Muscle layer of colon (tissue), 2 donors: ENCODE measurements around the gene TRIM39.

Source experiments
- H3K27ac ChIP-seq: one replicate; pipeline ENCODE4 v1.7.0; 2013; ENCODE audit warnings: low read depth, mild to moderate bottlenecking, low read length, moderate library complexity
- H3K27me3 ChIP-seq, 2 donors: one replicate each; pipeline ENCODE4 v1.7.0; 2013; ENCODE audit warnings: low read length in 2 of 2, mild to moderate bottlenecking in 2 of 2; ENCODE audit not compliant: insufficient read depth in 2 of 2, control insufficient read depth in 1 of 2
- H3K36me3 ChIP-seq: one replicate; pipeline ENCODE4 v1.7.0; 2013; ENCODE audit warnings: mild to moderate bottlenecking, low read length; ENCODE audit not compliant: insufficient read depth
- H3K4me1 ChIP-seq: one replicate; pipeline ENCODE4 v1.7.0; 2013; ENCODE audit warnings: mild to moderate bottlenecking, low read length; ENCODE audit not compliant: insufficient read depth
- H3K4me3 ChIP-seq, 2 donors: one replicate each; pipeline ENCODE4 v1.7.0; 2013; ENCODE audit warnings: low read length in 2 of 2, low read depth in 1 of 2, mild to moderate bottlenecking in 1 of 2, moderate library complexity in 1 of 2
- H3K9ac ChIP-seq: one replicate; pipeline ENCODE4 v1.7.0; 2013; ENCODE audit warnings: low read length
- H3K9me3 ChIP-seq: one replicate; pipeline ENCODE4 v1.7.0; 2013; ENCODE audit warnings: mild to moderate bottlenecking, low read length
- donor health status: abdominal sarcoma.
- donor health status: Adenocarcinoma of cecum.

Gene TRIM39

DNA sequence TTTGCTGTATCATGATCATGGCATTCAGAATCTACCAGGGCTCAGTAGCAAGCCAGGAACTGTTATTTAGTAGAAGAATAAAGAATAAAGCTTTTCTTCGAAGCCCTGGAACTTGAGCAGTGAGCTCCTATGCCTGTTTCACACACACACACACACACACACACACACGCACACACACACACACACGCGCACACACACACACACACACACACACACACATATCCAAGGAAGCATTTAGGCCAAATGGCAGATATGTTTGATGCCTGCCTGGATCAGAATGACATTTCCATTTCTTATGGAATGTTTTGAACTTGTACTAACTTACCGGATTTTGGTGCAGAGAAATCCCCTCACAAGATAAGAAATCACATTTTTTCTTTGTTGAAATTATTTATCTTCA, 53.7 kb downstream of the TRIM39 start:
- H3K4me3 ChIP-seq, result no peak overlapping the region
- no peaks in the 10 kb centered on the region for H3K36me3 ChIP-seq
- no peak overlapping the region for H3K27ac ChIP-seq
- peaks cover 0 to 5% of the 10 kb centered on the region in 2 donors for H3K27me3 ChIP-seq
- no peak overlapping the region for H3K9ac ChIP-seq
- no peaks in the 10 kb centered on the region for H3K4me1 ChIP-seq
- H3K9me3 ChIP-seq, result no peaks in the 10 kb centered on the region

DNA sequence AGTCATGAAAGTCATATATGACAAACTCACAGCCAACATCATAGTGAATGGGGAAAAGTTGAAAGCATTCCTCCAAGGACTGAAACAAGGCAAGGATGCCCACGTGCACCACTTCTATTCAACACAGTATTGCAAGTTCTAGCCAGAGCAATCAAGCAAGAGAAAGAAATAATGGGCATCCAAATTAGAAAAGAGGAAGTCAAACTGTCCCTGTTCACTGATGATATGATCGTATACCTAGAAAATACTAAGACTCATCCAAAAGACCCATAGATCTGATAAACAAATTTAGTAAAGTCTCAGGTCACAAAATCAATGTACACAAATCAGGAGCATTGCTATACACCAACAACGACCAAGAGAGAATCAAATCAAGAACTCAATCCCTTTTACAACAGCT, 59.4 kb downstream of the TRIM39 start:
- Histone ChIP-seq H3K9ac (no peak overlapping the region), H3K9me3 (no peaks in the 10 kb centered on the region), H3K27ac (no peak overlapping the region), H3K36me3 (no peaks in the 10 kb centered on the region), H3K4me1 (no peaks in the 10 kb centered on the region), H3K4me3 (no peak overlapping the region), H3K27me3 (peaks cover 0 to 5% of the 10 kb centered on the region in 2 donors)

DNA sequence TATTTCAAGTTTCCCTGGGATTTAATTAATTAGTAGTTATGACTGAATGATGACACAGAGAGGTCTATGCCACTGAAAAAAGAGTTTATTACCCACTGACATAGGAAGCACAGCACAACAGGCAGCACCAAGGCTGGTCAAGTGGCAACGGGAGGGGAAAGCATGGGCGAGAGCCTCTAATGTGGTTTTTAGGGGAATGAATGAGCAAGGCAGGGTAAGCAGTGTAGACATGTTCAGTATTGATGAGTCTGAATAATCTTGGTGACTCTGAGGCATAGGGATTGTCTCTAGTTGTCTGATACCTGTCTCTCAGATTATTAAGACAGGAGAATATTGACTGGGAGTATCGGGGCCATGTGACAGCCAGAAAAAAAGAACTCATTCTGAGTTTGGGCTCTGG, 64.5 kb downstream of the TRIM39 start:
- H3K9me3 ChIP-seq, result no peaks in the 10 kb centered on the region
- H3K27ac ChIP-seq, result no peak overlapping the region
- peaks cover 2 to 7% of the 10 kb centered on the region in 2 donors for H3K27me3 ChIP-seq
- no peak overlapping the region for H3K4me3 ChIP-seq
- no peaks in the 10 kb centered on the region for H3K36me3 ChIP-seq
- H3K4me1 ChIP-seq, result no peaks in the 10 kb centered on the region
- H3K9ac ChIP-seq, result no peak overlapping the region
